NCI-H2196 treated with DMSO at 0.1 percent for 48 hours (cell line): Measurements from ENCODE around the gene CCT2.

Source experiments
- DNase-seq: peaks from one replicate; lab custom pipeline; 2025; ENCODE audit not compliant: unreplicated experiment; lab: John Stamatoyannopoulos, UW

CCT2 gene

GRCh38 chr12:69585189-69586062, at the start of gene CCT2:
CCT2 (plus strand) TSS chr12:69585459; CDS start chr12:69585522, 63 bp downstream.
- peak; percentile 98 for DNase-seq

GRCh38 chr12:69540987-69541386, 44.3 kb upstream of the CCT2 start:
- no peak for DNase-seq

- DNase-seq: no peak
Measured at GRCh38 chr12:69544087-69544486, 41.2 kb upstream of the CCT2 start.

- no peak for DNase-seq
Measured at GRCh38 chr12:69545081-69545480, 40.2 kb upstream of the CCT2 start.

GRCh38 chr12:69546693-69547438, 38.4 kb upstream of the CCT2 start:
- DNase-seq: no peak

- DNase-seq: no peak
Measured at GRCh38 chr12:69548687-69549086, 36.6 kb upstream of the CCT2 start.

GRCh38 chr12:69550569-69551350, 34.5 kb upstream of the CCT2 start:
- no peak for DNase-seq

- DNase-seq: peak; percentile 23
Measured at GRCh38 chr12:69553628-69554248, 31.5 kb upstream of the CCT2 start.

- no peak for DNase-seq
Measured at GRCh38 chr12:69555461-69555860, 29.8 kb upstream of the CCT2 start.

GRCh38 chr12:69556383-69556782, 28.9 kb upstream of the CCT2 start:
- no peak for DNase-seq

- no peak for DNase-seq
Measured at GRCh38 chr12:69563166-69563762, 22.0 kb upstream of the CCT2 start.

GRCh38 chr12:69566603-69567002, 18.7 kb upstream of the CCT2 start:
- no peak for DNase-seq

GRCh38 chr12:69569236-69569635, 16.0 kb upstream of the CCT2 start:
- DNase-seq: no peak

- DNase-seq: no peak
Measured at GRCh38 chr12:69570000-69570516, 15.2 kb upstream of the CCT2 start.

- peak; percentile 66 for DNase-seq
Measured at GRCh38 chr12:69570545-69571399, 14.5 kb upstream of the CCT2 start.

- no peak for DNase-seq
Measured at GRCh38 chr12:69575346-69575745, 9.9 kb upstream of the CCT2 start.

GRCh38 chr12:69578283-69578682, 7.0 kb upstream of the CCT2 start:
- no peak for DNase-seq

GRCh38 chr12:69579029-69579428, 6.2 kb upstream of the CCT2 start:
- DNase-seq: no peak

- no peak for DNase-seq
Measured at GRCh38 chr12:69580074-69580473, 5.2 kb upstream of the CCT2 start.
